GM23338 (cell line): ENCODE results near the gene FBXO30. TPM values are rescaled to one million over a fixed set of nuclear protein-coding genes. Genes with fewer than 3 reads are reported as not detected.

ENCODE experiments used
- ATAC-seq: fragments of 200-7000 bp; cut with Tn5 transposase; 3 replicates; pipeline ENCODE4 v1.9.1; 2020
- DNase-seq: peaks from one replicate; pipeline ENCODE4 v3.0.0-alpha.2; 2015; ENCODE audit warnings: low spot score
- H2AFZ ChIP-seq: fragments of 200-600 bp; sonication (generic); 2 replicates; pipeline ENCODE4 v1.8.0; 2016; ENCODE audit warnings: antibody characterized with exemption, mild to moderate bottlenecking, moderate library complexity
- H3F3A ChIP-seq: fragments of 200-600 bp; sonication (generic); replicated peaks from 2 replicates; pipeline ENCODE4 v1.8.0; 2017; ENCODE audit warnings: antibody characterized with exemption, mixed run types, low read depth
- H3K27ac ChIP-seq: fragments of 200-600 bp; sonication (generic); 2 replicates; pipeline ENCODE4 v1.6.1; 2016; ENCODE audit warnings: low read depth
- H3K27me3 ChIP-seq: fragments of 200-600 bp; sonication (generic); 2 replicates; pipeline ENCODE4 v1.8.0; 2016; ENCODE audit warnings: mild to moderate bottlenecking, mixed run types, moderate library complexity; ENCODE audit not compliant: insufficient read depth
- H3K36me3 ChIP-seq: fragments of 200-600 bp; sonication (generic); 2 replicates; pipeline ENCODE4 v1.8.0; 2016; ENCODE audit warnings: mild to moderate bottlenecking; ENCODE audit not compliant: insufficient read depth
- H3K4me1 ChIP-seq: fragments of 200-600 bp; sonication (generic); 2 replicates; pipeline ENCODE4 v1.8.0; 2016; ENCODE audit warnings: mild to moderate bottlenecking, moderate library complexity; ENCODE audit not compliant: insufficient read depth
- H3K4me2 ChIP-seq: fragments of 200-600 bp; sonication (generic); 2 replicates; pipeline ENCODE4 v1.7.1; 2017; ENCODE audit warnings: mixed run types
- H3K4me3 ChIP-seq: fragments of 200-600 bp; sonication (generic); 2 replicates; pipeline ENCODE4 v1.6.1; 2016; ENCODE audit warnings: mixed run types
- H3K79me2 ChIP-seq: fragments of 200-600 bp; sonication (generic); replicated peaks from 2 replicates; pipeline ENCODE4 v1.8.0; 2017; ENCODE audit warnings: mild to moderate bottlenecking; ENCODE audit not compliant: insufficient read depth
- H3K9me2 ChIP-seq: fragments of 200-600 bp; sonication (generic); 2 replicates; pipeline ENCODE4 v1.8.0; 2017; ENCODE audit not compliant: insufficient read depth
- H4K20me1 ChIP-seq: fragments of 200-600 bp; sonication (generic); replicated peaks from 2 replicates; pipeline ENCODE4 v1.8.0; 2017; ENCODE audit warnings: mild to moderate bottlenecking; ENCODE audit not compliant: insufficient read depth
- H3K27ac Mint-ChIP-seq: 2 replicates; pipeline ENCODE4 v1.8.0; 2020; ENCODE audit warnings: inconsistent platforms, mild to moderate bottlenecking, moderate library complexity, mixed read lengths
- H3K27me3 Mint-ChIP-seq: 3 replicates; pipeline ENCODE4 v1.8.0; 2022; ENCODE audit warnings: low read depth, mild to moderate bottlenecking, moderate library complexity, mixed read lengths, inconsistent platforms; ENCODE audit not compliant: insufficient read depth, poor library complexity
- H3K36me3 Mint-ChIP-seq: 3 replicates; pipeline ENCODE4 v1.8.0; 2021; ENCODE audit warnings: low read depth, mild to moderate bottlenecking, inconsistent platforms, moderate library complexity, mixed read lengths
- H3K4me1 Mint-ChIP-seq: 3 replicates; pipeline ENCODE4 v1.8.0; 2020; ENCODE audit warnings: mild to moderate bottlenecking, inconsistent platforms, mixed read lengths
- H3K4me3 Mint-ChIP-seq: 3 replicates; pipeline ENCODE4 v1.8.0; 2021; ENCODE audit warnings: moderate library complexity, mild to moderate bottlenecking, inconsistent platforms, mixed read lengths
- H3K9me3 Mint-ChIP-seq: 3 replicates; pipeline ENCODE4 v1.8.0; 2020; ENCODE audit warnings: moderate library complexity, mild to moderate bottlenecking, inconsistent platforms, mixed read lengths
- REST ChIP-seq: IDR thresholded peaks from one replicate; pipeline ENCODE4 v1.6.1; 2018; ENCODE audit warnings: antibody characterized with exemption; ENCODE audit not compliant: unreplicated experiment
- ZNF462 ChIP-seq: fragments of 250-450 bp; sonication (Bioruptor Pico); IDR thresholded peaks from 2 replicates; pipeline ENCODE4 v1.5.0; 2020; ENCODE audit warnings: mild to moderate bottlenecking, moderate library complexity
- polyA plus RNA-seq: library from polyadenylated mRNA; unstranded; fragments of >200 nt; fragmentation: Nextera tagmentation; extraction: Ambion mirVana; gene quantifications from 2 replicates; pipeline ENCODE4 v1.2.1, GENCODE V29; 2016
- total RNA-seq: library from RNA; depleted of rRNA; stranded (reverse); fragments of >200 nt; shearing (Covaris generic); gene quantifications from 2 replicates; pipeline ENCODE4 v1.2.3, GENCODE V29; 2014

FBXO30 gene
- total and polyA plus RNA-seq, 2 experiments from 2014 or later = 6.5 to 21.3 TPM

- Histone ChIP-seq H3K4me1 (peaks cover 6% of the 10 kb centered on the region; the same call in 1 of the 2 replicates), H3K4me3 (no peak overlapping the region), H3K36me3 (no peaks in the 10 kb centered on the region), H3K27ac (peak overlapping the region; percentile 11; the same call in 1 of the 2 replicates), H3K27me3 (no peaks in the 10 kb centered on the region), H2AFZ (no peak overlapping the region), H4K20me1 (no peaks in the 10 kb centered on the region), H3K9me2 (no peaks in the 10 kb centered on the region), H3F3A (no peaks in the 10 kb centered on the region), H3K4me2 (no peak overlapping the region), H3K79me2 (no peaks in the 10 kb centered on the region)
- DNase-seq (peak; percentile 21), ATAC-seq (peak; percentile 91)
- Mint-ChIP-seq H3K27me3 (peaks cover 2% of the 10 kb centered on the region), H3K27ac (peak overlapping the region; percentile 50; the same call in 1 of the 2 replicates), H3K36me3 (no peaks in the 10 kb centered on the region), H3K4me3 (no peak overlapping the region; the same call in 2 of the 3 replicates), H3K4me1 (peaks cover 20% of the 10 kb centered on the region; the same call in 2 of the 3 replicates), H3K9me3 (no peaks in the 10 kb centered on the region)
- TF ChIP-seq ZNF462 (CRISPR knock-in tag) (0 out of 2 replicates have a peak, but pooled peaks have one; percentile 5), REST (no peak)
Observed at GRCh38 chr6:145836170-145836569, 21.6 kb upstream of the FBXO30 start.
